Trophoblast cell (in vitro differentiated cells and primary cell): Measurements from ENCODE around the gene TBL3.

Experiments
- DNase-seq, 2 donors: peaks; one replicate each; pipeline ENCODE4 v3.0.0-alpha.2; 2016
- H2AFZ ChIP-seq: 2 replicates; pipeline ENCODE4 v1.6.1; 2013; ENCODE audit warnings: low read length, moderate library complexity, mild to moderate bottlenecking; ENCODE audit not compliant: insufficient read depth, poor library complexity
- H2AK5ac ChIP-seq: 2 replicates; pipeline ENCODE4 v1.6.1; 2013; ENCODE audit warnings: mild to moderate bottlenecking, low read length
- H2BK120ac ChIP-seq: 2 replicates; pipeline ENCODE4 v1.6.1; 2013; ENCODE audit warnings: low read length, mild to moderate bottlenecking, moderate library complexity; ENCODE audit not compliant: insufficient read depth, poor library complexity
- H2BK12ac ChIP-seq: 2 replicates; pipeline ENCODE4 v1.6.1; 2013; ENCODE audit warnings: mild to moderate bottlenecking, low read length, moderate library complexity
- H2BK5ac ChIP-seq: 2 replicates; pipeline ENCODE4 v1.6.1; 2013; ENCODE audit warnings: low read length, low read depth, moderate library complexity, mild to moderate bottlenecking; ENCODE audit not compliant: poor library complexity
- H3K14ac ChIP-seq: 2 replicates; pipeline ENCODE4 v1.6.1; 2013; ENCODE audit warnings: mild to moderate bottlenecking, low read length
- H3K18ac ChIP-seq: 2 replicates; pipeline ENCODE4 v1.6.1; 2013; ENCODE audit warnings: mild to moderate bottlenecking, low read length
- H3K23ac ChIP-seq: 2 replicates; pipeline ENCODE4 v1.6.1; 2013; ENCODE audit warnings: low read length
- H3K27ac ChIP-seq: 2 replicates; pipeline ENCODE4 v1.5.1; 2013; ENCODE audit warnings: low read depth, mild to moderate bottlenecking, inconsistent platforms, low read length, moderate library complexity
- H3K27me3 ChIP-seq: 2 replicates; pipeline ENCODE4 v1.6.1; 2013; ENCODE audit warnings: inconsistent platforms, mild to moderate bottlenecking, low read length, moderate library complexity; ENCODE audit not compliant: insufficient read depth
- H3K36me3 ChIP-seq, 2 experiments: 1 replicate in 1 of 2; 2 replicates in 1 of 2; pipeline ENCODE4 v1.6.1; 2013; ENCODE audit warnings: low read length in 2 of 2, mild to moderate bottlenecking in 2 of 2, moderate library complexity in 1 of 2; ENCODE audit not compliant: insufficient read depth in 2 of 2, control insufficient read depth in 1 of 2
- H3K4ac ChIP-seq: 2 replicates; pipeline ENCODE4 v1.6.1; 2013; ENCODE audit warnings: low read depth, mild to moderate bottlenecking, low read length, moderate library complexity
- H3K4me1 ChIP-seq, 2 experiments: 1 replicate in 1 of 2; 2 replicates in 1 of 2; pipeline ENCODE4 v1.6.1; 2013; ENCODE audit warnings: low read length in 2 of 2, mild to moderate bottlenecking in 2 of 2, moderate library complexity in 1 of 2; ENCODE audit not compliant: insufficient read depth in 2 of 2, control insufficient read depth in 1 of 2
- H3K4me2 ChIP-seq: 2 replicates; pipeline ENCODE4 v1.6.1; 2013; ENCODE audit warnings: inconsistent platforms, mild to moderate bottlenecking, low read length, moderate library complexity
- H3K4me3 ChIP-seq: 2 replicates; pipeline ENCODE4 v1.5.1; 2013; ENCODE audit warnings: mild to moderate bottlenecking, low read depth, low read length, inconsistent platforms
- H3K79me1 ChIP-seq: one replicate; pipeline ENCODE4 v1.6.1; 2013; ENCODE audit warnings: low read length
- H3K79me2 ChIP-seq: 2 replicates; pipeline ENCODE4 v1.6.1; 2013; ENCODE audit warnings: low read length, mild to moderate bottlenecking; ENCODE audit not compliant: control insufficient read depth, insufficient read depth, poor library complexity
- H3K9ac ChIP-seq: 2 replicates; pipeline ENCODE4 v1.6.1; 2013; ENCODE audit warnings: mild to moderate bottlenecking, low read length
- H3K9me3 ChIP-seq: 2 replicates; pipeline ENCODE4 v1.6.1; 2013; ENCODE audit warnings: low read depth, mild to moderate bottlenecking, control low read depth, inconsistent platforms, low read length; ENCODE audit not compliant: insufficient read depth
- H4K12ac ChIP-seq: 2 replicates; pipeline ENCODE4 v1.6.1; 2013; ENCODE audit warnings: low read depth, mild to moderate bottlenecking, low read length, moderate library complexity
- H4K8ac ChIP-seq: 2 replicates; pipeline ENCODE4 v1.6.1; 2013; ENCODE audit warnings: low read depth, mild to moderate bottlenecking, low read length, moderate library complexity
- H4K91ac ChIP-seq: one replicate; pipeline ENCODE4 v1.6.1; 2013; ENCODE audit warnings: low read depth, mild to moderate bottlenecking, low read length, moderate library complexity
- WGBS: extraction: QIAGEN DNeasy Blood & Tissue Kit; methylation state at CpG from one replicate; pipeline ENCODE4 v1.1.7; 2013; ENCODE audit warnings: missing lambda C conversion rate; ENCODE audit not compliant: insufficient read length, insufficient coverage; ENCODE audit errors: extremely low coverage; 5-methylcytosine and 5-hydroxymethylcytosine counted together

TBL3 gene

GRCh38 chr16:2013527-2013926 lies 41.7 kb downstream of the TBL3 start:
- no peak overlapping the region for H3K27ac ChIP-seq
- H3K79me2 ChIP-seq = peaks cover 7% of the 10 kb centered on the region
- no peak overlapping the region for H2BK5ac ChIP-seq
- no peak overlapping the region for H4K12ac ChIP-seq
- peaks cover 8 to 10% of the 10 kb centered on the region in 2 experiments for H3K4me1 ChIP-seq
- H3K4me3 ChIP-seq = no peak overlapping the region
- H3K27me3 ChIP-seq = peaks cover 2% of the 10 kb centered on the region
- DNase-seq = no peak
- H3K79me1 ChIP-seq = peaks cover 7% of the 10 kb centered on the region
- H2AK5ac ChIP-seq = no peak overlapping the region
- no peak overlapping the region for H2BK120ac ChIP-seq
- H4K91ac ChIP-seq = no peak overlapping the region
- H3K4me2 ChIP-seq = no peak overlapping the region
- no peak overlapping the region for H3K4ac ChIP-seq
- no peak overlapping the region for H3K23ac ChIP-seq
- no peak overlapping the region for H4K8ac ChIP-seq
- H3K36me3 ChIP-seq = no peaks in the 10 kb centered on the region
- no peak overlapping the region for H3K9ac ChIP-seq
- H2BK12ac ChIP-seq = no peak overlapping the region
- no peak overlapping the region for H3K18ac ChIP-seq
- no peaks in the 10 kb centered on the region for H3K9me3 ChIP-seq
- WGBS = no CpG with 5 or more reads among the region's 15 CpGs
- H3K14ac ChIP-seq = no peak overlapping the region
- no peak overlapping the region for H2AFZ ChIP-seq

DNA sequence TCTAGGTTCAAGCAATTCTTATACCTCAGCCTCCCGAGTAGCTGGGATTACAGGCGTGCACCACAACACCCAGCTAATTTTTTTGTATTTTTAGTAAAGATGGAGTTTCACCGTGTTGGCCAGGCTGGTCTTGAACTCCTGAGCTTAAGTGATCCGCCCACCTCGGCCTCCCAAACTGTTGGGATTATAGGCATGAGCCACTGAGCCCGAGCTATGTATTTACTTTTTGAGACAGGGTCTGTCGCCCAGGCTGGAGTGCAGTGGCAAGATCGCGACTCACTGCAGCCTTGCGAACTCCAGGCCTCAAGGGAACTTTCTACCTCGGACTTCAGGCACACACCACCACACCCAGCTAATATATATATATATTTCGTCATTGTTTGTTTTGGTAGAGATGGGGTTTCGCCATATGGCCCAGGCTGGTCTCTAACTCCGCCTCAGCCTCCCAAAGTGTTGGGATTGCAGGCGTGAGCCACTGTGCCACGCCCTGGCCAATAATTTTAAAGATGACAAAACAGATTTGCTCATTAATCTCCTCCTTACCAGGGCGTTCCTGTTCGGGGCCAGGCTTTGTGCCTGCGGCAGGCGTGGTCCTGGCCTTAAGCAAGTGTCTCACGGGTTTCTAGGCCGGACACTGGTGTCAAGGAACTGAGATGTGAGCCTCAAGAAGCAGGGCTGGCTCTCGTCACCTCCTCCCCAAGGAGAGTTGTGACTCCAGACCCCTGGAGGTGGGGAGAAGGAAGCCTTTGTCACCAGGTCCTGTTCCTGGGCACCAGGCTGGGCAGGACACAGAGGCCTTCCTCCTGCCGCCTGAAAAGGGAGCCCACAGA lies 43.5 kb downstream of the TBL3 start:
- Histone ChIP-seq H3K4me2 (no peak overlapping the region), H3K79me2 (no peaks in the 10 kb centered on the region), H2AFZ (no peak overlapping the region), H3K18ac (no peak overlapping the region), H3K14ac (no peak overlapping the region), H2BK5ac (no peak overlapping the region), H3K79me1 (no peaks in the 10 kb centered on the region), H3K27ac (no peak overlapping the region), H3K27me3 (peaks cover 17% of the 10 kb centered on the region), H3K9me3 (peaks cover 1% of the 10 kb centered on the region), H4K8ac (no peak overlapping the region), H2BK12ac (no peak overlapping the region), H3K4me1 (peaks cover 10 to 12% of the 10 kb centered on the region in 2 experiments), H3K23ac (no peak overlapping the region), H3K4me3 (no peak overlapping the region), H4K91ac (no peak overlapping the region), H4K12ac (no peak overlapping the region), H3K36me3 (no peaks in the 10 kb centered on the region), H2BK120ac (no peak overlapping the region), H2AK5ac (no peak overlapping the region), H3K4ac (no peak overlapping the region), H3K9ac (no peak overlapping the region)
- WGBS = no CpG with 5 or more reads among the region's 24 CpGs
- DNase-seq = no peak

GRCh38 chr16:2015947-2016208 lies 44.0 kb downstream of the TBL3 start:
- H3K18ac ChIP-seq = no peak overlapping the region
- no peak overlapping the region for H3K4ac ChIP-seq

DNA sequence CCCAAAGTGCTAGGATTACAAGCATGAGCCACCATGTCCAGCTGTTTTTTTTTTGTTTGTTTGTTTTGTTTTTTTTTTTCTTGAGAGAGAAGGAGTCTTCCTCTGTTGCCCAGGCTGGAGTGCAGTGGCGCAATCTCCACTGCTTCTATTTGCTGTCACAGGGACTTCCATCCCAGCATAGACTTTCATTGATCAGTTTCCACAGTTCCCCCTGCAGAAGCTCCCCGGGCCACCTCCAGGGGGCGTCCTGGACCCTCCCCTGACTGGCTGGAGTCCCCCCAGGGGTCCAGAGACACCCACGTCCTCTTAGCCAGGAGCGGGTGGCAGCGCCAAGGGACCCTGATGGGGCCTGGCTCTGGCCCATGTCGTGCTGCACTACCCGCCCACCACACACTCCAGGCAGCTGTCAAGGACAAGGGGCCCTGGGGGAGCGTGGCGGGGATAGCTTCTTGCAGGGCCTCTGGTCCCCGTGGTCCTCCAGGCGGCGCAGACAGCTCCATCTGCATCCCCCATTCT lies 44.6 kb downstream of the TBL3 start:
- no peak overlapping the region for H2BK120ac ChIP-seq
- H3K27ac ChIP-seq = no peak overlapping the region
- H4K91ac ChIP-seq = no peak overlapping the region
- H2BK12ac ChIP-seq = no peak overlapping the region
- no peak overlapping the region for H4K8ac ChIP-seq
- H2BK5ac ChIP-seq = no peak overlapping the region
- no peak overlapping the region for H2AK5ac ChIP-seq
- H2AFZ ChIP-seq = no peak overlapping the region
- WGBS = no CpG with 5 or more reads among the region's 13 CpGs
- H3K4ac ChIP-seq = no peak overlapping the region
- peaks cover 6 to 12% of the 10 kb centered on the region in 2 experiments for H3K4me1 ChIP-seq
- no peaks in the 10 kb centered on the region for H3K79me2 ChIP-seq
- H3K27me3 ChIP-seq = peaks cover 22% of the 10 kb centered on the region
- H3K14ac ChIP-seq = no peak overlapping the region
- DNase-seq = no peak
- H3K79me1 ChIP-seq = no peaks in the 10 kb centered on the region
- no peaks in the 10 kb centered on the region for H3K36me3 ChIP-seq
- H3K9me3 ChIP-seq = peaks cover 2% of the 10 kb centered on the region
- H3K23ac ChIP-seq = no peak overlapping the region
- H3K4me2 ChIP-seq = no peak overlapping the region
- no peak overlapping the region for H3K9ac ChIP-seq
- no peak overlapping the region for H4K12ac ChIP-seq
- H3K4me3 ChIP-seq = no peak overlapping the region
- H3K18ac ChIP-seq = no peak overlapping the region

More at GRCh38 chr16:2015947-2016208, 44.0 kb downstream of the TBL3 start:
- H3K4me2 ChIP-seq = no peak overlapping the region
- H2BK5ac ChIP-seq = no peak overlapping the region
- peaks cover 2% of the 10 kb centered on the region for H3K9me3 ChIP-seq
- H3K79me2 ChIP-seq = no peaks in the 10 kb centered on the region
- H4K8ac ChIP-seq = no peak overlapping the region
- no peak overlapping the region for H2AK5ac ChIP-seq
- H4K91ac ChIP-seq = no peak overlapping the region
- peaks cover 6 to 12% of the 10 kb centered on the region in 2 experiments for H3K4me1 ChIP-seq
- no peak overlapping the region for H2AFZ ChIP-seq
- H3K27ac ChIP-seq = no peak overlapping the region
- no peak for DNase-seq
- peaks cover 22% of the 10 kb centered on the region for H3K27me3 ChIP-seq
- no peak overlapping the region for H2BK120ac ChIP-seq
- no peak overlapping the region for H3K23ac ChIP-seq
- H3K14ac ChIP-seq = no peak overlapping the region
- H3K4me3 ChIP-seq = no peak overlapping the region
- no peaks in the 10 kb centered on the region for H3K36me3 ChIP-seq
- WGBS = no CpG with 5 or more reads among the region's 7 CpGs
- H3K79me1 ChIP-seq = no peaks in the 10 kb centered on the region
- no peak overlapping the region for H3K9ac ChIP-seq
- H4K12ac ChIP-seq = no peak overlapping the region
- H2BK12ac ChIP-seq = no peak overlapping the region
